C4-2B (cell line): ENCODE results near the gene CFAP251.
"Not testable (repeated sequence)": the region's sequence is repeated elsewhere in the genome, so short reads cannot be mapped to it uniquely, and the experiment has no call there.

Experiments
- H3K27ac ChIP-seq: fragments of 450-650 bp; 2 replicates; pipeline ENCODE4 v1.5.1; 2017
- ZFX ChIP-seq: fragments of 450-650 bp; IDR thresholded peaks from 2 replicates; pipeline ENCODE4 v1.6.1; 2017
- TF ChIP-seq, protein P1 (sequence below): fragments of 450-650 bp; conservative IDR thresholded peaks from 2 replicates; pipeline ENCODE4 v1.5.1; 2017; ENCODE audit warnings: mild to moderate bottlenecking

Gene CFAP251

GRCh38 chr12:121917950-121918678 is at the start of gene CFAP251:
TSS of gene CFAP251 (plus strand) at chr12:121918592. CDS start at chr12:121921306, 2,714 bp downstream.
- TF ChIP-seq, protein P1, sequence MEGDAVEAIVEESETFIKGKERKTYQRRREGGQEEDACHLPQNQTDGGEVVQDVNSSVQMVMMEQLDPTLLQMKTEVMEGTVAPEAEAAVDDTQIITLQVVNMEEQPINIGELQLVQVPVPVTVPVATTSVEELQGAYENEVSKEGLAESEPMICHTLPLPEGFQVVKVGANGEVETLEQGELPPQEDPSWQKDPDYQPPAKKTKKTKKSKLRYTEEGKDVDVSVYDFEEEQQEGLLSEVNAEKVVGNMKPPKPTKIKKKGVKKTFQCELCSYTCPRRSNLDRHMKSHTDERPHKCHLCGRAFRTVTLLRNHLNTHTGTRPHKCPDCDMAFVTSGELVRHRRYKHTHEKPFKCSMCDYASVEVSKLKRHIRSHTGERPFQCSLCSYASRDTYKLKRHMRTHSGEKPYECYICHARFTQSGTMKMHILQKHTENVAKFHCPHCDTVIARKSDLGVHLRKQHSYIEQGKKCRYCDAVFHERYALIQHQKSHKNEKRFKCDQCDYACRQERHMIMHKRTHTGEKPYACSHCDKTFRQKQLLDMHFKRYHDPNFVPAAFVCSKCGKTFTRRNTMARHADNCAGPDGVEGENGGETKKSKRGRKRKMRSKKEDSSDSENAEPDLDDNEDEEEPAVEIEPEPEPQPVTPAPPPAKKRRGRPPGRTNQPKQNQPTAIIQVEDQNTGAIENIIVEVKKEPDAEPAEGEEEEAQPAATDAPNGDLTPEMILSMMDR = peak; percentile 39
- no peak for TF ChIP-seq ZFX
- H3K27ac ChIP-seq = peak within 1 kb of the TSS; percentile 66

DNA sequence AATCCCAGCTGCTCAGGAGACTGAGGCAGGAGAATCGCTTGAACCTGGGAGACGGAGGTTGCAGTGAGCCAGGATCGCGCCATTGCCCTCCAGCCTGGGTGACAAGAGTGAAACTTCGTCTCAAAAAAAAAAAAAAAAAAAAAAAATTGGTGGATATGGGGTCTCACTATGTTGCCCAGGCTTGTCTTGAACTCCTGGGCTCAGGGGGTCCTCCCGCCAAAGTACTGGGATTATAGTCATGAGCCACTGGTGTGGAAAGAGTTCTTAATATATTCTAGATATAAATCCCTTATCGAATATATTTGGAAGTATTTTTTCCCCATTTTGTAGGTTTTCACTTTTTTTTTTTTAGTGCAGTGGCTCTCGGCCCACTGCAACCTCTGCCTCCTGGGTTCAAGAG is 49.2 kb upstream of the CFAP251 start:
- not testable (repeated sequence) for H3K27ac ChIP-seq

GRCh38 chr12:121871467-121871866 is 46.9 kb upstream of the CFAP251 start:
- TF ChIP-seq, protein P1 = no peak
- TF ChIP-seq ZFX = no peak
- no peak overlapping the region for H3K27ac ChIP-seq

DNA sequence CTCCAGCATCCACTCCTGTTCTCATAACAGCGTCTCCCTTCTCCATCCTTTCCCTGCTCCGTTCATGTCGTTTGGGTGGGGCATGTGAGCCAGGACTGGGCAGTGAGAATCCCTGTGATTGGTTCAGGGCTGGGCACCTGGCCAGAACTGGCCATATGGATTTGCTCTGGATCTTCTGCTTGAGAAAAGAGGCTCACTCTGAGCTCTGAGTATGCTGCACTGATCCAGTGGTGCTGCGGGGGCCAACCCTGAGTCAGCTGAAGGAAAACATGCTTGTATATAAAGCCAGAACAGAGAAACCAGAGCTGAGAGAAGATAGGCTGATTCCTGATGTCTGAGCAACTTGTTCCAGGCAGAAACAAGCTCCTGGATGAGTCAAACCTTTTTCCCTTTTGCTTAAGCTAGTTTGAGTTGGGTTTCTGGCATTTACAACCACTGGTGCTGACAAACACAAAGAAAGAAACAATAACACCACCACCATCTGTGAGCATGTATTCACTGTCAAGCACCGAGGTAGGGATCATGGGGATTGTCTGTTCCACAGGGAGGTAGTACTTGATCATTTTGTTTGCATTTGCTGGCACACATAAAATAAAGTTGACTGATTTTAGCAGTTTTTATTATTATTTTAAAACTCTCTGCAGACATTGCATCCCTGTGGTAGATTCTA is 45.7 kb upstream of the CFAP251 start:
- H3K27ac ChIP-seq = no peak overlapping the region
- TF ChIP-seq ZFX = no peak

DNA sequence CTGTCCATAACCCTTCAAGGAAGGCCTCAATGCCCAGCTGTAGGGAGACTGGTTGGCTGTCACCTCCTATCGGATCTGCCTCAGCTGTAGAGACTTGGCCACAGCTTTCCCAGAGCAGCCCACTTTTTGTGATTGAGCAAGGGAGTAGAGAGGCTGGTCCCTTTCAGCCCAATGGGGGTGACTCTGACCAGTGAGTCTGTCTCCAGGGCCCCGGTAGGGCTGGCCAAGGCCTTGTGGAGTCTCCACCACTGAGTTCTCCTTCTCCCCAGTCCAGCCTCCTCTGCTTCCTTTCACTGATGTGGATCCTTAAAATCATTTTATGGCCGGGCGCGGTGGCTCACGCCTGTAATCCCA is 45.2 kb upstream of the CFAP251 start:
- TF ChIP-seq ZFX = no peak
- TF ChIP-seq, protein P1 = no peak
- no peak overlapping the region for H3K27ac ChIP-seq

DNA sequence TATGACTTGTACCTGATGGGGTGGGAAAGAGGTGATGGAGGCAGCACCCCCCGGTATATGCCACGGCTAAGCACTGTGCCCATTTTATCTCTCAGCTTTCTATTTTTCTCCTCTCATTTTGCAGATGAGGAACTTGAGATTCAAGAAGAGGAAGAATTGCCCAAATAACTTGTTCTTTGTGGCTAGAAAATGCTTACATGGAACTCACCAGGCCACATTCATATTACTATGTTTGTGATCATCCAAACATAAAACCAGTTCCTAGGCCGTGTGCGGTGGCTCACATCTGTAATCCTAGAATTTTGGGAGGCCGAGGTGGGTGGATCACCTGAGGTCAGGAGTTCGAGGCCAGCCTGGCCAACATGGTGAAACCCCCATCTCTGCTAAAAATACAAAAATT is 44.3 kb upstream of the CFAP251 start:
- H3K27ac ChIP-seq = no peak overlapping the region
- TF ChIP-seq, protein P1 = no peak
- no peak for TF ChIP-seq ZFX

DNA sequence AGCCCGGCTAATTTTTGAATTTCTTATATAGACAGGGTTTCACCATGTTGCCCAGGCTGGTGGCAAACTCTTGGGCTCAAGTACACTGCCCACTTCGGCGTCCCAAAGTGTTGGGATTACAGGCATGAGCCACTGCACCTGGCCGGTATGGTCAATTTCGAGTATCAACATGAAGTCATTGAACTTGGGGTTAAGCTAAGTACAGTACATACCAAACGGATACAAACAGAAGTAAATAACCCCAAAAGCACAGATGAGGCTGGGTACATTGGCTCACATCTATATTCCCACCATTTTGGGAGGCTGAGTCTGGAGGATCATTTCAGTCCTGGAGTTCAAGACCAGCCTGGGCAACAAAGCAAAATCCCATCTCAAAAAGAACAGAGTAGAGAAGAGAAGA is 42.8 kb upstream of the CFAP251 start:
- no peak for TF ChIP-seq ZFX
- TF ChIP-seq, protein P1 = no peak
- H3K27ac ChIP-seq = no peak overlapping the region

- H3K27ac ChIP-seq = not testable (repeated sequence)
Measured at GRCh38 chr12:121876080-121876447, 42.3 kb upstream of the CFAP251 start.

DNA sequence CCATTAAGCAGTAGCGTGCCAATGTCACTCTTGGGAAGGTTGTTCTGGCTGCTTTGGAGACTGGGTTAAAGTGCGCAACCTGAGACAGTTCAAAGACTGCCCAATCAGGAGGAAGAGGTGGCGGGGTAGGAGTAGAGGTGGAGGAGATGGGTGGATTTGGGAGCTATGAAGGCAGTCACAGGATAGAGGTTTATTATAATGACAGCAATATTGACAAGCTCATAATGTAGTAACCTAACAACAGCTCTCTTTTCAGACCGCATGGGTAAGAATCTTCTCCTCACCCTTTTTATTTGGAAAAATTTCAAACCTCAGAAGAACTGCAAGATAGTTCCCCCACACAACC is 35.1 kb upstream of the CFAP251 start:
- no peak for TF ChIP-seq ZFX
- TF ChIP-seq, protein P1 = no peak
- no peak overlapping the region for H3K27ac ChIP-seq

GRCh38 chr12:121885129-121885528 is 33.3 kb upstream of the CFAP251 start:
- not testable (repeated sequence) for H3K27ac ChIP-seq
